ENCODE measurements around the gene LRRC4B. TPM values are rescaled to one million over a fixed set of nuclear protein-coding genes. Genes with fewer than 3 reads are reported as not detected.

Gene LRRC4B
- total and polyA plus RNA-seq, 2 of the 8 experiments (the other 6 are each of a cell fraction or from before 2014, with no cell fraction given) = 13.4 to 21.2 TPM

GRCh38 chr19:50516456-50516855, 51.8 kb downstream of the LRRC4B start (continued):
- TF ChIP-seq CTCF (IDR thresholded peaks at IDR 0.05; ENCODE audit: control extremely low read depth in 1 of 3, insufficient read depth in 1 of 3, low read depth in 1 of 3, low read length in 3 of 3) = no peak
- TF ChIP-seq RBBP5 (IDR thresholded peaks at IDR 0.05; ENCODE audit: borderline replicate concordance, low read depth, low read length) = no peak
- TF ChIP-seq RNF2 (IDR thresholded peaks at IDR 0.05; ENCODE audit: borderline replicate concordance, low read depth, low read length, missing control alignments, poor library complexity, severe bottlenecking) = no peak
- no peak for TF ChIP-seq ZNF274 (IDR thresholded peaks at IDR 0.05; ENCODE audit: borderline replicate concordance, extremely low read depth, low read length)
- TF ChIP-seq TEAD4 (IDR thresholded peaks at IDR 0.05; ENCODE audit: low read depth, low read length) = no peak
- no peak for TF ChIP-seq CEBPB (IDR thresholded peaks at IDR 0.05; ENCODE audit: low read depth, low read length)
- no peak for TF ChIP-seq SUZ12 (IDR thresholded peaks at IDR 0.05; ENCODE audit: low read length)
- no peak for TF ChIP-seq KDM4A (IDR thresholded peaks at IDR 0.05; ENCODE audit: low read depth, low read length, severe bottlenecking)
- no peak for TF ChIP-seq KDM1A (IDR thresholded peaks at IDR 0.05; ENCODE audit: borderline replicate concordance, low read length)
- TF ChIP-seq TBP (IDR thresholded peaks at IDR 0.05; ENCODE audit: low read depth, low read length) = no peak
